ENCODE data around the gene HK1. TPM values are rescaled to one million over a fixed set of nuclear protein-coding genes. Genes with fewer than 3 reads are reported as not detected.

HK1 gene
- total and polyA plus RNA-seq, 2 of the 4 experiments (the other 2 are of a cell fraction), result 53.7 to 90.5 TPM

DNA sequence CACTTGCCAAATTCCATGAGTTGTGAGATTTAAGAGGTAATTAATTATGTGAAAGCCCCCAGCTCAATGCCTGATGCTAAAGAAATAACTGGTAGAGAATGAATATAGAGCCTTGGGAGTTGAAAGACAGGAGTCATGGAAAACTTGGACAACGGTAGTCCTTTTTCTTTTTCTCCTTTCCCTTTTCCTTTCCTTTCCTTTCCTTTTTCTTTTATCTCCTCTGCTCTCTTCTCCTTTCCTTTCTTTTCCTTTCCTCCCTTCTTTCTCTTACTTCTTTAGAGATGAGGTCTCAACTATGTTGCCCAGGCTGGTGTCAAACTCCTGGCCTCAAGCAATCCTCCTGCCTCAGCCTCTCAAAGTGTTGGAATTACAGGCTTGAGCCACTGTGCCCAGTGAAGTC is 165.1 kb downstream of the HK1 start:
- Histone ChIP-seq H2AFZ (replicated peaks; ENCODE audit: low read length, poor library complexity) (no peak overlapping the region), H3K9ac (ENCODE audit: low read depth, low read length) (no peak overlapping the region), H2AK9ac (replicated peaks; ENCODE audit: low read depth, low read length, poor library complexity) (no peak overlapping the region), H4K5ac (ENCODE audit: low read depth, low read length) (no peak overlapping the region), H4K91ac (ENCODE audit: insufficient read depth, low read depth, low read length) (no peak overlapping the region), H4K8ac (ENCODE audit: low read depth in 2 of 2, low read length in 2 of 2) (no peak overlapping the region), H4K20me1 (ENCODE audit: insufficient read depth, low read length) (peaks cover 3% of the 10 kb centered on the region; the same call in 1 of the 2 replicates), H3K4me3 (ENCODE audit: insufficient read depth, low read depth, low read length) (no peak overlapping the region), H2AK5ac (ENCODE audit: low read depth, low read length) (no peak overlapping the region), H3K4me2 (ENCODE audit: low read depth, low read length) (no peak overlapping the region), H2BK5ac (ENCODE audit: low read depth, low read length, poor library complexity, severe bottlenecking) (no peak overlapping the region), H3K23ac (ENCODE audit: low read depth, low read length) (no peak overlapping the region), H3K14ac (replicated peaks; ENCODE audit: low read depth, low read length) (no peak overlapping the region), H3K79me1 (ENCODE audit: low read depth in 1 of 2, low read length in 2 of 2) (no peaks in the 10 kb centered on the region), H3K36me3 (ENCODE audit: control insufficient read depth, insufficient read depth, low read length) (no peaks in the 10 kb centered on the region), H3K27ac (ENCODE audit: insufficient read depth, low read length) (no peak overlapping the region), H3K18ac (ENCODE audit: low read depth, low read length) (no peak overlapping the region), H2BK120ac (ENCODE audit: low read depth, low read length) (no peak overlapping the region), H2BK20ac (ENCODE audit: low read depth, low read length) (no peak overlapping the region), H3K4ac (ENCODE audit: low read depth, low read length) (no peak overlapping the region), H3K27me3 (ENCODE audit: control insufficient read depth, insufficient read depth, low read length) (peaks cover 7% of the 10 kb centered on the region), H3K4me1 (ENCODE audit: control insufficient read depth, insufficient read depth, low read length) (peaks cover 21% of the 10 kb centered on the region), H3K9me1 (ENCODE audit: insufficient read depth, low read length) (peaks cover 23% of the 10 kb centered on the region), H3K9me3 (ENCODE audit: control insufficient read depth, insufficient read depth, low read length) (no peaks in the 10 kb centered on the region), H3K56ac (ENCODE audit: extremely low read depth, insufficient read depth, low read length) (no peak overlapping the region), H2BK15ac (ENCODE audit: low read depth, low read length) (no peak overlapping the region)
- no TSS peak for BruUV-seq (replicated peaks)
- DNase-seq, result no peak
- CTCF ChIA-PET, result no interaction called here
- intact Hi-C loops (cut with micrococcal nuclease), result no loop called here
- TF ChIP-seq FOS (IDR thresholded peaks at IDR 0.05; ENCODE audit: low read depth, low read length) (no peak), MAZ (IDR thresholded peaks at IDR 0.05; ENCODE audit: borderline replicate concordance, low read depth, low read length) (no peak), BHLHE40 (IDR thresholded peaks at IDR 0.05; ENCODE audit: low read depth, low read length) (no peak)
- POLR2A ChIA-PET (ENCODE audit: unreplicated experiment), result interaction anchor here (0.5 kb wide), 1 partner anchor 133 kb away, joined by 9 read pairs; no protein-coding TSS in a partner anchor
- WGBS, 2 experiments (ENCODE audit: extremely low coverage in 2 of 2, insufficient read length in 1 of 2), result no CpG with 5 or more reads among the region's 1 CpG
- in situ Hi-C loops (cut with MboI; ENCODE audit: low sequenced_read_pairs), result no loop called here
- dilution Hi-C loops (cut with HindIII; ENCODE audit: low sequenced_read_pairs, unreplicated experiment), result no loop called here
- ATAC-seq (ENCODE audit: low read depth), result no peak
